GM21515 (cell line): ENCODE data around the gene MIF.
"Not testable (repeated sequence)": the region's sequence is repeated elsewhere in the genome, so short reads cannot be mapped to it uniquely, and the experiment has no call there.

Source experiments
- ATAC-seq: cut with Tn5 transposase; IDR thresholded peaks from one replicate; pipeline ENCODE4 v1.9.1; 2021; ENCODE audit not compliant: unreplicated experiment

Gene MIF

GRCh38 chr22:23938328-23939016 lies 44.3 kb downstream of the MIF start:
- no peak for ATAC-seq

- no peak for ATAC-seq
These were observed 44.8 kb downstream of the MIF start for GRCh38 chr22:23939017-23939357.

- ATAC-seq, result not testable (repeated sequence)
These were observed 46.0 kb downstream of the MIF start for GRCh38 chr22:23940166-23940565.
